Progenitor cell of endocrine pancreas (in vitro differentiated cells): ENCODE data around the gene NSL1. TPM values are rescaled to one million over a fixed set of nuclear protein-coding genes. Genes with fewer than 3 reads are reported as not detected.
"Not testable (repeated sequence)": the region's sequence is repeated elsewhere in the genome, so short reads cannot be mapped to it uniquely, and the experiment has no call there.

ENCODE experiments used
- DNase-seq: peaks from one replicate; pipeline ENCODE4 v3.0.0; 2021; ENCODE audit warnings: low spot score; ENCODE audit not compliant: unreplicated experiment
- H3K27ac Mint-ChIP-seq: 2 replicates; pipeline ENCODE4 v1.8.0; 2021; ENCODE audit warnings: mild to moderate bottlenecking, moderate library complexity, mixed read lengths
- H3K27me3 Mint-ChIP-seq: 2 replicates; pipeline ENCODE4 v1.8.0; 2021; ENCODE audit warnings: mixed read lengths
- H3K36me3 Mint-ChIP-seq: 2 replicates; pipeline ENCODE4 v1.8.0; 2022; ENCODE audit warnings: mixed read lengths; ENCODE audit not compliant: insufficient read depth
- H3K4me1 Mint-ChIP-seq: 2 replicates; pipeline ENCODE4 v1.8.0; 2021; ENCODE audit warnings: low read depth, mixed read lengths
- H3K4me3 Mint-ChIP-seq: 2 replicates; pipeline ENCODE4 v1.8.0; 2021; ENCODE audit warnings: low read depth, mild to moderate bottlenecking, moderate library complexity, mixed read lengths
- H3K9me3 Mint-ChIP-seq: 2 replicates; pipeline ENCODE4 v1.8.0; 2021; ENCODE audit warnings: low read depth, mixed read lengths
- long read RNA-seq: library from polyadenylated mRNA; unstranded; transcript quantifications from one replicate; pipeline ENCODE4 v2.0.0, GENCODE V29; 2020
- total RNA-seq: library from RNA; stranded (reverse); gene quantifications from 2 replicates; pipeline ENCODE4 v1.2.1, GENCODE V29; 2021
- TF ChIP-seq, protein P1 (sequence below): fragments of 200-600 bp; sonication (generic); IDR thresholded peaks from one replicate; pipeline ENCODE4 v1.5.0; 2021; ENCODE audit warnings: antibody characterized with exemption, mild to moderate bottlenecking; ENCODE audit not compliant: unreplicated experiment

The NSL1 gene, protein sequence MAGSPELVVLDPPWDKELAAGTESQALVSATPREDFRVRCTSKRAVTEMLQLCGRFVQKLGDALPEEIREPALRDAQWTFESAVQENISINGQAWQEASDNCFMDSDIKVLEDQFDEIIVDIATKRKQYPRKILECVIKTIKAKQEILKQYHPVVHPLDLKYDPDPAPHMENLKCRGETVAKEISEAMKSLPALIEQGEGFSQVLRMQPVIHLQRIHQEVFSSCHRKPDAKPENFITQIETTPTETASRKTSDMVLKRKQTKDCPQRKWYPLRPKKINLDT
- 37.2 and 41.1 TPM in 2 replicates for total RNA-seq
- long read RNA-seq, transcript NSL1-202 (6 exons, 2,317 nt), result major isoform, 105 of 141 reads
- long read RNA-seq, transcript NSL1-206 (7 exons, 790 nt), result minor isoform, 8 of 141 reads
- long read RNA-seq, partial matches to known transcripts, result 10 of 141 reads
- long read RNA-seq, other reads (novel, unspliced or antisense), result 17 of 141 reads

DNA sequence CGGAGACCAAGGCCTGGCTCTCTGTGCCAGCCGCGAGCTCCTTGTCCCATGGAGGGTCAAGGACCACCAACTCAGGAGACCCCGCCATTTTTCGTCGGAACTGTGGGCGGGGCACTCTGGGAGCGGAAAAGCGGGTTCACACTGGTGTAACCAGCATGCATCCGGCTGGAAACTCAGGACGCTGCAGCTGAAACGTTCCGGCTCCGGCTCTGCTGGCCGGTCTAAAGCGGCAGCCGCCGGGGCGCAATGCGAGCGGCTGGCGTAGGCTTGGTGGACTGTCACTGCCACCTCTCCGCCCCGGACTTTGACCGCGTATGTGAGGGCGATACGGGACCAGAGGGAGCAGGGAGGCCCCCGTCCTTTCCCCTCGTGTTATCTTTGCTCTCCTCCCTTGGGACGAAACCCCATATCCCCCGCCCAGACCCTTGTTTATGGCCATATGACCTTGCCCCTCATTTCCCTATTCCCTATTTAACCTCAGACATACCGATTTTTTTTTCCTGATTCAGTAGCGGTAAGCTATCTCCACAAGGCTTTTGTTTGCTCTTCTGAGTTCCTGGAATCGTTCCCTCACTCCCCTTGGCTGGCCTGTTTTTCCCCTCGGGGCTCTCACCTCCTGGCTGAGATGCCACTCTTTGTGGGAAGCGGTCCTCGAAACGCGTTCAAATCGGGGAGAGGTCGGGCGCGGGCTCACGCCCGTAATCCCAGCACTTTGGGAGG lies at the start of gene NSL1, which contains the start of gene TATDN3:
TSS of gene NSL1 (minus strand) at position 102 of the 720 bp plus-strand sequence. CDS start at position 88, 14 bp downstream.
TSS of gene TATDN3 (plus strand) at position 219 of the 720 bp plus-strand sequence. CDS start at position 247, 28 bp downstream.
- Mint-ChIP-seq H3K27ac (peak within 1 kb of the TSS; percentile 97), H3K9me3 (no peaks in the 10 kb centered on the region), H3K27me3 (no peaks in the 10 kb centered on the region), H3K36me3 (peaks cover 3% of the 10 kb centered on the region), H3K4me1 (peaks cover 24% of the 10 kb centered on the region), H3K4me3 (peak within 1 kb of the TSS; percentile 86)
- DNase-seq, result peak; percentile 98
- TF ChIP-seq, protein P1, sequence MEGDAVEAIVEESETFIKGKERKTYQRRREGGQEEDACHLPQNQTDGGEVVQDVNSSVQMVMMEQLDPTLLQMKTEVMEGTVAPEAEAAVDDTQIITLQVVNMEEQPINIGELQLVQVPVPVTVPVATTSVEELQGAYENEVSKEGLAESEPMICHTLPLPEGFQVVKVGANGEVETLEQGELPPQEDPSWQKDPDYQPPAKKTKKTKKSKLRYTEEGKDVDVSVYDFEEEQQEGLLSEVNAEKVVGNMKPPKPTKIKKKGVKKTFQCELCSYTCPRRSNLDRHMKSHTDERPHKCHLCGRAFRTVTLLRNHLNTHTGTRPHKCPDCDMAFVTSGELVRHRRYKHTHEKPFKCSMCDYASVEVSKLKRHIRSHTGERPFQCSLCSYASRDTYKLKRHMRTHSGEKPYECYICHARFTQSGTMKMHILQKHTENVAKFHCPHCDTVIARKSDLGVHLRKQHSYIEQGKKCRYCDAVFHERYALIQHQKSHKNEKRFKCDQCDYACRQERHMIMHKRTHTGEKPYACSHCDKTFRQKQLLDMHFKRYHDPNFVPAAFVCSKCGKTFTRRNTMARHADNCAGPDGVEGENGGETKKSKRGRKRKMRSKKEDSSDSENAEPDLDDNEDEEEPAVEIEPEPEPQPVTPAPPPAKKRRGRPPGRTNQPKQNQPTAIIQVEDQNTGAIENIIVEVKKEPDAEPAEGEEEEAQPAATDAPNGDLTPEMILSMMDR, result no peak

DNA sequence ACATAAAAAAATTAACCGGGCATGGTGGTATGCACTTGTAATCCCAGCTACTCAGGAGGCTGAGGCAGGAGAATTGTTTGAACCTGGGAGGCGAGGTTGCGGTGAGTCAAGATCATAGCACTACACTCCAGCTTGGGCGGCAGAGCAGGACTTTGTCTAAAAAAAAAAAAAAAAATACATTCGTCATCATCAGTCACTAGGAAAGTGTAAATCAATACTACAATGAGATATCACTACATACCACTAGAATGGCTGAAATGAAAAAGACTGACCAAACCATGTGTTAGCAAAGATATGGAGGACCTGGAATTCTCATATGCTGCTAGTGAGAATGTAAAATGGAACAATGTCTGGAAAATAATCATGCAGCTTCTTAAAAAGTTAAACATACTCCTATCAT lies 46.6 kb upstream of the NSL1 start:
- no peak for DNase-seq
- Mint-ChIP-seq H3K9me3 (no peaks in the 10 kb centered on the region), H3K4me3 (no peak overlapping the region), H3K4me1 (peaks cover 11% of the 10 kb centered on the region), H3K27ac (no peak overlapping the region), H3K27me3 (no peaks in the 10 kb centered on the region), H3K36me3 (no peaks in the 10 kb centered on the region)
- TF ChIP-seq, protein P1, result no peak

DNA sequence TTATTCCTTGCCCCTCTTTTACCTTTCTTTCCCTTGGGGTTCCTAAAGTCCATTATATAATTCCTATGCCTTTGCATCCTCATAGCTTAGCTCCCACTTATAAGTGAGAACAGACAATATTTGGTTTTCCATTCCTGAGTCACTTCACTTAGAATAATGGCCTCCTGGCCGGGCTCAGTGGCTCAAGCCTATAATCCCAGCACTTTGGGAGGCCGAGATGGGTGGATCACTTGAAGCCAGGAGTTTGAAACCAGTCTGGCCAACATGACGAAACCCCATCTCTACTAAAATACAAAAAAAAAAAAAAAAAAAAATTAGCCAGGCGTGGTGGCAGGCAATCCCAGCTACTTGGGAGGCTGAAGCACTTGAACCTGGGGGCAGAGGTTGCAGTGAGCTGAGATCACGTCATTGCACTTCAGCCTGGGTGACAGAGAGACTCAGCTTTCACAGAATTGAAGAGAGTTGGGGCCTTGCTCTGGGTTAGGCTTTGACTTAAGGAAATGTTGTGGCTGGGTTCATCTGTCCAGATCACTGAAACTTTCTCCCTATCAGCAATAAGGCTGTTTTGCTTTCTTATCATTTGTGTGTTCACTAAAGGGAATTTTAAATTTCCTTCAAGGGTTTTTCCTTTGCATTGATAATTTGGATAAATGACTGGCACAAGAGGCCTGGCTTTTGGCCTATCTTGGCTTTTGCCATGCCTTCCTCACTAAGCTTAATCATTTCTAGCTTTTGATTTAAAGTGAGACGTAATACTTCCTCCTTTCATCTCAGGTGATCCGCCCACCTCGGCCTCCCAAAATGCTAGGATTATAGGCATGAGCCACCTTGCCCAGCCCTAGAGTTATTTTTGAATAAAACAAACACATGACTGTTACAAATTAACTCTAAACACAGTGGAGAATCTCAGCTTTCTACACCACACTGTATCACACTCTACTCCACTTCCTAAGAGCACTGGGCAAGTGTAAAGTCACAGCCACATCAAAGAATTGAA lies 41.9 kb upstream of the NSL1 start:
- DNase-seq, H3K9me3 Mint-ChIP-seq, H3K4me3 Mint-ChIP-seq, H3K27me3 Mint-ChIP-seq, H3K36me3 Mint-ChIP-seq: not testable (repeated sequence)
- Mint-ChIP-seq H3K27ac (peak overlapping the region; percentile 37), H3K4me1 (peaks cover 11% of the 10 kb centered on the region)

DNA sequence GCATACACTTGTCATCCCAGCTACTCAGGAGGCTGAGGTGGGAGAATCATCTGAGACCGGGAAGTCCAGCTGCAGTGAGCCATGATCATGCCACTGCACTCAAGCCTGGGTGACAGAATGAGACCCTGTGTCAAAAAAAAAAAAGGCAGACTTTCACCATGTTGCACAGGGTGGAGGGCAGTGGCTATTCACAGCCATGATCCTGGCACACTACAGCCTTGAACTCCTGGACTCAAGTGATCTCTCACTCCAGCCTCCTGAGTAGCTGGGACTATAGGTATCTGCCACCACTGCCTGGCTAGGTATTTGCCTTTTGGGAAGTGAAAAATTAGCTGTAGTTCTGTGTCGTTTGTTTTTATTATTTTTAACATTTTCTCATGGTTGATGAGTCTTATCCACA lies 36.8 kb upstream of the NSL1 start:
- Mint-ChIP-seq H3K4me1 (peaks cover 7% of the 10 kb centered on the region), H3K9me3 (peaks cover 13% of the 10 kb centered on the region), H3K27ac (no peak overlapping the region), H3K36me3 (peaks cover 9% of the 10 kb centered on the region), H3K27me3 (no peaks in the 10 kb centered on the region), H3K4me3 (no peak overlapping the region)
- TF ChIP-seq, protein P1, result no peak
- no peak for DNase-seq

DNA sequence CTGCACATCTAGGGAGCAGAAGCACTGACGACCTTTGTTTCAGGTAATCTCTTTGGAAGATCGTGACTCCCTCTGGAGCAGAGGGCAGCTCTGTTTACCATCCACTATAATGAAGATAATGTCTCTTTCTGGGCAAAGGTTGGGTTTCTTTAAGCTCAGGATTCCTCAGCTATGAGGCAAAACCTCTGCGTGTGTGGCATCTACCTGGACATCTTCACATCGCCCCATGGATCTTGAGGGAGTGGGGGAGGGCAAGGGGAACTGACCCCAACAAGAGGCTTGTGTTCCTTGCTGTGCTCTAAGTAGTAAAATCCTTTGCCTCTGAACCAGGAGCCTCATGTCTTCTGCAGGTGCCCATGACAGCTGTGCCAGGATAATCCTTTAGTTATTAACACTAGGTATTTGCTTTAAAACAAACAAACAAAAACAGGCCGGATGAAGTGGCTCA lies 36.3 kb upstream of the NSL1 start:
- H3K4me3 Mint-ChIP-seq, result no peak overlapping the region

More for the DNA sequence above, 36.3 kb upstream of the NSL1 start:
- TF ChIP-seq, protein P1, result no peak
- Mint-ChIP-seq H3K27me3 (no peaks in the 10 kb centered on the region), H3K4me1 (peaks cover 7% of the 10 kb centered on the region), H3K27ac (peak overlapping the region; percentile 10), H3K36me3 (peaks cover 9% of the 10 kb centered on the region), H3K9me3 (peaks cover 13% of the 10 kb centered on the region)
- DNase-seq, result no peak
